WI38 (cell line): ENCODE measurements around the gene PNLIPRP3.

Experiments
- H3K4me3 ChIP-seq: 2 replicates; pipeline ENCODE4 v1.5.1; 2011; ENCODE audit warnings: low read depth, mild to moderate bottlenecking, control low read depth, low read length
- CTCF ChIP-seq: IDR thresholded peaks from 2 replicates; pipeline ENCODE4 v1.5.1; 2012; ENCODE audit warnings: low read depth, mild to moderate bottlenecking, control low read depth, low read length

Gene PNLIPRP3

GRCh38 chr10:116476461-116476860 is 48.8 kb downstream of the PNLIPRP3 start:
- H3K4me3 ChIP-seq, result no peak overlapping the region
- no peak for TF ChIP-seq CTCF

GRCh38 chr10:116477986-116478664 is 50.5 kb downstream of the PNLIPRP3 start:
- H3K4me3 ChIP-seq, result no peak overlapping the region
- no peak for TF ChIP-seq CTCF

- H3K4me3 ChIP-seq, result no peak overlapping the region
- TF ChIP-seq CTCF, result no peak
These were observed 59.3 kb downstream of the PNLIPRP3 start for GRCh38 chr10:116486770-116487448.

- H3K4me3 ChIP-seq, result no peak overlapping the region
- no peak for TF ChIP-seq CTCF
These were observed 60.1 kb downstream of the PNLIPRP3 start for GRCh38 chr10:116487522-116488430.

- TF ChIP-seq CTCF, result no peak
- H3K4me3 ChIP-seq, result no peak overlapping the region
These were observed 61.8 kb downstream of the PNLIPRP3 start for GRCh38 chr10:116489460-116489859.

- H3K4me3 ChIP-seq, result no peak overlapping the region
- TF ChIP-seq CTCF, result peak; percentile 47; the same call in 1 of the 2 replicates
These were observed 62.5 kb downstream of the PNLIPRP3 start for GRCh38 chr10:116490028-116490662.
